A549 treated with Mapracorat at 1 μM for 4 hours (cell line): Measurements from ENCODE around the gene SLC41A1. TPM values are rescaled to one million over a fixed set of nuclear protein-coding genes. Genes with fewer than 3 reads are reported as not detected.

ENCODE experiments used
- total RNA-seq: library from RNA; stranded (reverse); fragments of 200-300 nt; extraction: Qiagen RNA extraction; gene quantifications from 5 replicates; pipeline ENCODE4 v1.2.3, GENCODE V29; 2022

Gene SLC41A1
- 19.4 to 21.2 TPM (median 21.1 TPM) in 5 replicates for total RNA-seq

GRCh38 chr1:205812878-205813754 lies at the start of gene SLC41A1:
Gene SLC41A1 (minus strand): TSS chr1:205813198. CDS start chr1:205810441, 2,757 bp downstream.

GRCh38 chr1:205849619-205850355 lies 36.8 kb upstream of the SLC41A1 start, which contains the start of gene PM20D1:
Gene PM20D1 (minus strand): TSS chr1:205850132. CDS start chr1:205850072, 60 bp downstream.

GRCh38 chr1:205775015-205775716 lies 37.8 kb downstream of the SLC41A1 start, which contains the start of gene RAB29:
Gene RAB29 (minus strand): TSS chr1:205775482. CDS start chr1:205774956, 526 bp downstream.

GRCh38 chr1:205750138-205751035 lies 62.6 kb downstream of the SLC41A1 start, which contains the start of gene NUCKS1:
Gene NUCKS1 (minus strand): TSS chr1:205750182. CDS start chr1:205749973, 209 bp downstream.

Other genes starting within 250 kb of the SLC41A1 start
- gene ELK4, start 181.2 kb downstream of the SLC41A1 start, total RNA-seq = 5.7 to 6.7 TPM (median 6.3 TPM) in 5 replicates
- gene SLC45A3, start 132.7 kb downstream of the SLC41A1 start, total RNA-seq = 4.9 to 5.8 TPM (median 5.5 TPM) in 5 replicates
- 77.6 to 147 TPM (median 116 TPM) in 5 replicates for gene NUCKS1, start 63.0 kb downstream of the SLC41A1 start, total RNA-seq
- gene RAB29, start 37.7 kb downstream of the SLC41A1 start, total RNA-seq = 10.4 to 11.8 TPM (median 11.2 TPM) in 5 replicates
- gene PM20D1, start 36.9 kb upstream of the SLC41A1 start, total RNA-seq = not detected in 5 replicates
- gene SLC26A9, start 130.3 kb upstream of the SLC41A1 start, total RNA-seq = 0.04 to 0.14 TPM (median 0.10 TPM) in 5 replicates
- 0.92 to 1.7 TPM (median 0.96 TPM) in 5 replicates for gene RAB7B, start 190.2 kb upstream of the SLC41A1 start, total RNA-seq
- 0.12 TPM in 1 of 5 replicates, not detected in the others for gene CTSE, start 210.7 kb upstream of the SLC41A1 start, total RNA-seq
- not detected in 5 replicates for gene RHEX, start 240.0 kb upstream of the SLC41A1 start, total RNA-seq